ENCODE results near the gene VEZT.

The VEZT gene

GRCh38 chr12:95217377-95218149, at the start of gene VEZT, which contains the start of gene FGD6:
VEZT (plus strand) TSS chr12:95217807; CDS start chr12:95217851, 44 bp downstream.
FGD6 (minus strand) TSS chr12:95217467; CDS start chr12:95217240, 227 bp downstream.
- DNase-seq (ENCODE audit: extremely low spot score), result peak; percentile 95
- POLR2A ChIA-PET, result interaction anchor here (0.5 to 0.9 kb wide), 4 partner anchors 8 to 68 kb away, joined by 3 read pairs; no protein-coding TSS in a partner anchor
- CTCF ChIA-PET, result interaction anchor here (0.7 to 3.7 kb wide), 32 partner anchors 8 to 454 kb away, joined by 3 to 33 read pairs (median 4); partner anchors contain the start of gene NR2C1
- TF ChIP-seq CTCF (IDR thresholded peaks at IDR 0.05; ENCODE audit: control extremely low read depth, extremely low read depth, low read depth, missing control alignments), result peak; percentile 68

- no peak for DNase-seq (ENCODE audit: extremely low spot score)
- ChIA-PET POLR2A (no interaction called here), CTCF (no interaction called here)
- TF ChIP-seq CTCF (IDR thresholded peaks at IDR 0.05; ENCODE audit: control extremely low read depth, extremely low read depth, low read depth, missing control alignments), result no peak
Observed at GRCh38 chr12:95168746-95169145, 48.9 kb upstream of the VEZT start.

DNA sequence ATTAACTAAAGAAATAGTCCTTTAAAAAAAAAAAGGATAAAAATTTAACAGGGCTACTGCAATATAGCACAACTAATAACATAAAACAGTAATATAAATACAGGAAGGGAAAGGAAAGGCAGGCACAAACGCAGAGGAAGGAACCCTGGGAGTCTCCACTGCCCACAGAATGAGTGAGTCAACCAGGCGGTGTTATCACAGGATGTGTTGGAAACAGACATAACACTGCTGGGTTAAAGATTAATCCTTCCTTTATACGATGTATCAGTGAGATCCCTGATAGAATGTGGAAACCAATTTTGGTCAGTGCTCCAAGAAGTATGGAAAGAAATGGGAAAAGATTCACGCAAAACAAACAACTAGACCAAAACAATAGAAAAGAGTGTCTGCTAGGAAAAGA, 48.2 kb upstream of the VEZT start:
- ChIA-PET CTCF (no interaction called here), POLR2A (no interaction called here)
- no peak for DNase-seq (ENCODE audit: extremely low spot score)
- no peak for TF ChIP-seq CTCF (IDR thresholded peaks at IDR 0.05; ENCODE audit: control extremely low read depth, extremely low read depth, low read depth, missing control alignments)

DNA sequence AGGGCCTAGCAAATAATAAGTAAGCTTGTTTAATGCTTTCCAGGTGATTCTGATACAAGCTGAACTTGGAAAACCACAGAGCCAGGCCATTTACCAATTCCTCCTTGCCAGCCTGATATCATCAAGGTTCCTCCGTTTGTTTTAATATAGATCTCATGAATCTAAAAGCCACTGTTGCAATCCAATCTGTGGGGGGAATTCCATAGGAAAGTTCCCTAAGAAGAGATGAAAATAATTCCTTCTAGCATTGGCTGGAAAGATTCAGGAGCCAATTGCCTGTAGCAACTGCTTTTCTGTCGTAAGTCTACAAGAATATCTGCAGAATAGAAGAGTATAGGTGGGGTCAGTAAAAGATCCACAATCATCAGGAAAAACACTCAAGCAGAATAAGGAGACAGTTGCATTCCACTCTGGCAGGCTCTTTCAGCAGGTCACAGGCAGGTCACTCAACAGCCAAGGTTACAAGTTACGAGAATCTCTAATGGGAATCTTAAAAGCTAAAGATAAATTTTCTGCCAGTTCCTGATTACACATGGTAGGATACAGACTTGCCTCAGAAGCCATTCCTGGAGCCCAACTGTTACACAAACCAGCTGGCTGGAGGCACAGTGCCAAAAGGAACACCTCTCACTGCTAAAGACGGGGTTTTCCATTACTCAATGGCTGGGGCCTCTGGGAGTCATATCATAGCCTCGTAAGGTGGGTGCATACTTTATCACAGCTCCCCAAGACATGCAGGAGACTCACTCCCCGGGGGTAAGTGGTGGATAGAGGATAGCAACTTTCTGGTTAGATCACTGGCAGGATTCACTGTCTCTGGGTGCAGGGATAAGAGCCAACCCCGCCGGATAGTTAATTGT, 44.0 kb upstream of the VEZT start:
- POLR2A ChIA-PET, result interaction anchor here (0.6 kb wide), 1 partner anchor 23 kb away, joined by 3 read pairs; no protein-coding TSS in a partner anchor
- no peak for TF ChIP-seq CTCF (IDR thresholded peaks at IDR 0.05; ENCODE audit: control extremely low read depth, extremely low read depth, low read depth, missing control alignments)
- CTCF ChIA-PET, result interaction anchor here (0.8 to 1.9 kb wide), 7 partner anchors 10 to 44 kb away, joined by 3 to 5 read pairs (median 4); partner anchors contain the start of genes FGD6 and VEZT
- no peak for DNase-seq (ENCODE audit: extremely low spot score)

GRCh38 chr12:95177201-95177768, 40.3 kb upstream of the VEZT start:
- no peak for TF ChIP-seq CTCF (IDR thresholded peaks at IDR 0.05; ENCODE audit: control extremely low read depth, extremely low read depth, low read depth, missing control alignments)
- CTCF ChIA-PET, result interaction anchor here (1.1 kb wide), 1 partner anchor 31 kb away, joined by 3 read pairs; no protein-coding TSS in a partner anchor
- no peak for DNase-seq (ENCODE audit: extremely low spot score)
- POLR2A ChIA-PET, result no interaction called here

- no peak for DNase-seq (ENCODE audit: extremely low spot score)
- TF ChIP-seq CTCF (IDR thresholded peaks at IDR 0.05; ENCODE audit: control extremely low read depth, extremely low read depth, low read depth, missing control alignments), result no peak
- ChIA-PET CTCF (no interaction called here), POLR2A (no interaction called here)
Observed at GRCh38 chr12:95178136-95178535, 39.5 kb upstream of the VEZT start.

Data from GM10248 (cell line).